Measurements from ENCODE around the gene MRS2.
A peak's percentile ranks its signal among the peaks of the same experiment; 100 is the strongest.
"Not testable (repeated sequence)": the region's sequence is repeated elsewhere in the genome, so short reads cannot be mapped to it uniquely, and the experiment has no call there.

The MRS2 gene

DNA sequence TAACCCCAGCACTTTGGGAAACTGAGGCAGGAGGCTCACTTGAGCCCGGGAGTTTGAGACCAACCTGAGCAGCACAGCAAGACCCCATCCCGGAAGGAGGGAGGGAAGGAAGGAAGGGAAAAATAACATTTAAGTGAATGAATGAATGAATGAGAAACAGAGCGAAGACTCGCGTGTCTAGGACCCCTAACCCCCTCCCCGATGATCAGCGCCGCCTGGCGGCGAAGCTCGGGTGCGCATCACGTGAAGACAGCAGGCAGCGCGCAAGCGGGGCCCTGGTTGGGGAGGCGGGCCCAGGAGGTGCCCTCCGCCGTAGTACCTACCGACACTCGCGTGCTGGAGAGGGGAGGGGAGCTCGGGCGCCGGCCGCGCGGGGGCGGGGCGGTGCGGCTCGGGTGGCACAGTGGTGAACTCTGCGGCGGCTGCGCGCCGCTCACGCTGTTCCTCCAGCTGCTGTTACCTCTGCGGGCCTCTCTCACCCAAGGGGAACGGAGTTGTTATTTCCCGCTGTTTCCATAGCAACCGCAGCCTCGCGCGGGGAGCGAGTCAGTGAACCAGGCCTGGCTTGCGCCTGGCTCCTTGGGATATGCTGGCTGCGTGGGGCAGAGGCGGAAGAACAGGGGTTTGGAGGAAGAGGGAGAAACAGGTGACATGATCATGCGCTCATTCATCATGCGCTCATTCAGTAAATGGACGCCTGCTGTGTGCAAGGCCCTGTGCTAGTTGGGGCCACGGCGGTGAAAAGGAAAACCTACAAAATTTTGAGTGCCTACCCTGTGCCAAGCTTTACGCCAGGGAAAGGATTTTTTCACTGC, 42.9 kb upstream of the MRS2 start:
- DNase-seq (ENCODE audit: low spot score), result peak; percentile 78
- TF ChIP-seq, protein P1, sequence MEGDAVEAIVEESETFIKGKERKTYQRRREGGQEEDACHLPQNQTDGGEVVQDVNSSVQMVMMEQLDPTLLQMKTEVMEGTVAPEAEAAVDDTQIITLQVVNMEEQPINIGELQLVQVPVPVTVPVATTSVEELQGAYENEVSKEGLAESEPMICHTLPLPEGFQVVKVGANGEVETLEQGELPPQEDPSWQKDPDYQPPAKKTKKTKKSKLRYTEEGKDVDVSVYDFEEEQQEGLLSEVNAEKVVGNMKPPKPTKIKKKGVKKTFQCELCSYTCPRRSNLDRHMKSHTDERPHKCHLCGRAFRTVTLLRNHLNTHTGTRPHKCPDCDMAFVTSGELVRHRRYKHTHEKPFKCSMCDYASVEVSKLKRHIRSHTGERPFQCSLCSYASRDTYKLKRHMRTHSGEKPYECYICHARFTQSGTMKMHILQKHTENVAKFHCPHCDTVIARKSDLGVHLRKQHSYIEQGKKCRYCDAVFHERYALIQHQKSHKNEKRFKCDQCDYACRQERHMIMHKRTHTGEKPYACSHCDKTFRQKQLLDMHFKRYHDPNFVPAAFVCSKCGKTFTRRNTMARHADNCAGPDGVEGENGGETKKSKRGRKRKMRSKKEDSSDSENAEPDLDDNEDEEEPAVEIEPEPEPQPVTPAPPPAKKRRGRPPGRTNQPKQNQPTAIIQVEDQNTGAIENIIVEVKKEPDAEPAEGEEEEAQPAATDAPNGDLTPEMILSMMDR (IDR thresholded peaks at IDR 0.05; ENCODE audit: borderline replicate concordance, control extremely low read depth, extremely low read depth, insufficient read depth, missing control alignments), result peak; percentile 80
- in situ Hi-C loops (cut with MboI; ENCODE audit: low sequenced_read_pairs, unreplicated experiment), result no loop called here

DNA sequence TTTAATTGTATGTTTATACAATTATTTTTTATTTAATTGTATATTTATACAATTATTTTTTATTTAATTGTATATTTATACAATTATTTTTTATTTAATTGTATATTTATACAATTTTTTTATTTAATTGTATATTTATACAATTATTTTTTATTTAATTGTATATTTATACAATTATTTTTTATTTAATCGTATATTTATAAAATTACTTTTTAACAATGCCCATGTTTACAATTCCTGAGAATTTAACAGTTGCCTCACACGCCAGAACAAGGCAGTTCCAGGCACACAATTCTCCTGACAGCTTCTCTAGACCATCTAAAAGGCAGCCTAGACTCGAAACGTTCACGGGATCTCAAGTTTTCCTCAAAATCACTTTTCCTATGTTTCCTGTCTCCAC, 40.4 kb upstream of the MRS2 start:
- in situ Hi-C loops (cut with MboI; ENCODE audit: low sequenced_read_pairs, unreplicated experiment); DNase-seq (ENCODE audit: low spot score): not testable (repeated sequence)

DNA sequence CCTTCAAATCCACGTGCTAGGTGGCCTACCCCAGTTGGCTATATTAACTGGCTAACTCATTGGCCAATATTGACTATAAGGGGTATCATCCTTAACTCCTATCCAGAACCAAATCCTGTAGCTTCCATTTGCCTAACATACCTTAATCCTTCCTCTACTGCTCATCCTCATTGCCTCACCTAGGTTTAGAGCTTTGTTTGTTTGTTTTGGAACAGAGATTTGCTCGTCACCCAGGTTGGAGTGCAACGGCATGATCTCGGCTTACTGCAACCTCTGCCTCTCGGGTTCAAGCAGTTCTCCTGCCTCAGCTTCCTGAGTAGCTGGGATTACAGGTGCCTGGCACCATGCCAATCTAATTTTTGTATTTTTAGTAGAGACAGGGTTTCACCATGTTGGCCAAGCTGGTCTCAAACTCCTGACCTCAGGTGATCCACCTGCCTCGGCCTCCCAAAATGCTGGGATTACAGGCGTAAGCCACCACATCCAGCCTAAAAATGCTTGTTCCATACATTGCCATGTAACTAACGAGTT, 37.6 kb upstream of the MRS2 start:
- in situ Hi-C loops (cut with MboI; ENCODE audit: low sequenced_read_pairs, unreplicated experiment), result not testable (repeated sequence)

DNA sequence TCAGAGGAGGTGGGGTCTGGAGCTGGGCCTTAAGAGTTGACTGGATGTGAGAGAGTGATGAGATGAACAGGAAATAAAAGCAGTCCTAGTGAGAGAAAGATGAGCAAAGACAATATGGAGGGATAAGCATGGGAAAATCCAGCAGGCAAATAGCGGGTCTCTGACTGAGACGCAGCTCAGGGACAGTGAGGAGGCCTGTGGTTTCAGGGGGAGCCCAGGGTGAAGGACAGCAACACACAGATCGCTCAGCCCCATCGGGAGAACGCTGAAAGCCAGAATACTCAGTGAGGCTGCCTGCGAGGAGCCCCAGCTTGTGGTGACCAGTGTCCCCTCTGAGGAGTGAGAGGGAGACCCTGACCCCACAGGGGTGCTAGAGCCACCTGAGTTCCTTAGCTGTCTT, 28.1 kb upstream of the MRS2 start:
- in situ Hi-C loops (cut with MboI; ENCODE audit: low sequenced_read_pairs, unreplicated experiment), result no loop called here
- TF ChIP-seq, protein P1 (IDR thresholded peaks at IDR 0.05; ENCODE audit: borderline replicate concordance, control extremely low read depth, extremely low read depth, insufficient read depth, missing control alignments), result no peak
- no peak for DNase-seq (ENCODE audit: low spot score)

More for the DNA sequence above, 37.6 kb upstream of the MRS2 start:
- DNase-seq (ENCODE audit: low spot score), result not testable (repeated sequence)

DNA sequence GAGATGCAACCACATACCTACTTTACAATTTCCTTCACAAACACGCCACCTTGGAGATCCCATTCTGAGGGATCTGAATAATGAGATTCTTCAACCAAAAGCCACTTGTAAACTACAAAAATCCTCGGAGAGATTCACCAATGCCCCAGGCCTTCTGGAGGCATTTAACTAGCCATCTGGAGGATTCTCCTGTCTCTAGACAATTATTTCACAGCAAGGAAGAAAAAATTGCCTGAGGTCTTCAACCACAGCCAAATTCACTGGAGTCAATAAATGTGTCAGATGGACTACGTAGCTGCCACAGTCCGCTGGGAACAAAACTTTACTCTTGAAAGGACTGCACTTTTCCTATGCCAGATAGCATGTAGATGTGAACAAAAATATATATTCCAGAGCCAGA, 25.9 kb upstream of the MRS2 start:
- DNase-seq (ENCODE audit: low spot score), result no peak
- TF ChIP-seq, protein P1 (IDR thresholded peaks at IDR 0.05; ENCODE audit: borderline replicate concordance, control extremely low read depth, extremely low read depth, insufficient read depth, missing control alignments), result no peak
- in situ Hi-C loops (cut with MboI; ENCODE audit: low sequenced_read_pairs, unreplicated experiment), result no loop called here

DNA sequence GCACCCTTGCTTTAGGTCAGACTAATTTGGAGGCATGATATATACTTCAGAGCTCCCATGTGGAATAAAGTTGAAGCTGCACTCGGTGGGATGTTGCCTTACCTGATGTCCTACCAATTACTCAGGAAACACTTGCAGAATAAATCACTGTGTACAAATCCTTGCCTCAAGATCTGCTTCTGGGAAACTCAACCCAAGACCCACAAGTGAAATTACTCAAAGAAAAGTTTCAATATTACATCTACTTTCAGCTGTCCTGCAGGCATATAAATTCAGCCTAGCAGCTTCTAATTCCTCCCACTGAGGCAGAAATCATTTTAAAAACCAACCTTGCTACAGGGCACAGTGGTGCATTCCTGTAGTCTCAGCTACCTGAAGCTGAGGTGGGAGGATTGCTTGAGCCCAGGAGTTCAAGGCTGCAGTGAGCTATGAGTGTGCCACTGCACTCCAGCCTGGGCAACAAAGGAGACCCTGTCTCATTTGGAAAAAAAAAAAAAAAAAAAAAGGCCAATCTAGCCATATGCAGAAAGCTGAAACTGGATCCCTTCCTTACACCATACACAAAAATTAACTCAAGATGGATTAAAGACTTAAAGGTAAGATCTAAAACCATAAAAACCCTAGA, 24.2 kb upstream of the MRS2 start:
- DNase-seq (ENCODE audit: low spot score), result no peak
- in situ Hi-C loops (cut with MboI; ENCODE audit: low sequenced_read_pairs, unreplicated experiment), result no loop called here
- TF ChIP-seq, protein P1 (IDR thresholded peaks at IDR 0.05; ENCODE audit: borderline replicate concordance, control extremely low read depth, extremely low read depth, insufficient read depth, missing control alignments), result no peak

DNA sequence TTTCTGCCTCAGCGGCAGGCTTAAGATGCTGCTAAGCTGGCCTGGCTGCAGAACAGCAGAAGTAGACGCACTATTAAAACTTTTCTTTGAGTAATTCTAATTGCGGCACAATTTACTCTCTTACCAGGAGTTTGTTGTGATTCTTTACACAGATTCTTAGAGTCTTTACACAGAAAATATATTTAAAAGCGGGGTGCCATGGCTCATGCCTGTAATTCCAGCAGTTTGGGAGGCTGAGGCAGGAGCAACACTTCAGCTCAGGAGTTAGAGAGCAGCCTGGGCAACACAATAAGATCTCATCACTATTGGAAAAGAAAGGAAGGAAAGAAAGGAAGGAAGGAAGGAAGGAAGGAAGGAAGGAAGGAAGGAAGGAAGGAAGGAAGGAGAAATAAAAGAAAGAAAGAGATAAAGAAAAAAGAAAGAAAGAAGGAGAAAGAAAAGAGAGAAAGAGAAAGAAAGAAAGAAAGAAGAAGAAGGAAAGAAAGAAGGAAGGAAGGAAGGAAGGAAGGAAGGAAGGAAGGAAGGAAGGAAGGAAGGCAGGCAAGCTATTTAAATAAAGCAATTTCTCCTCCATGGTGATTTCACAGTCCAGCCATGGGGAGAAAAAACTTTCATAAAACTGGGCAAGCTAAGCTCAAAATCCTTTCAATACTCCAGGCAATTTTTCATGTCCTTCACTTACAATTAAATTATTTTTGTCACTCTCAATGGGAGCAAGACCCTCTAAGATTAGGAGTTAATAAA, 21.1 kb upstream of the MRS2 start:
- in situ Hi-C loops (cut with MboI; ENCODE audit: low sequenced_read_pairs, unreplicated experiment), result no loop called here
- DNase-seq (ENCODE audit: low spot score), result no peak
- TF ChIP-seq, protein P1 (IDR thresholded peaks at IDR 0.05; ENCODE audit: borderline replicate concordance, control extremely low read depth, extremely low read depth, insufficient read depth, missing control alignments), result no peak
